ENCODE measurements around the gene ZXDC.

ZXDC gene

DNA sequence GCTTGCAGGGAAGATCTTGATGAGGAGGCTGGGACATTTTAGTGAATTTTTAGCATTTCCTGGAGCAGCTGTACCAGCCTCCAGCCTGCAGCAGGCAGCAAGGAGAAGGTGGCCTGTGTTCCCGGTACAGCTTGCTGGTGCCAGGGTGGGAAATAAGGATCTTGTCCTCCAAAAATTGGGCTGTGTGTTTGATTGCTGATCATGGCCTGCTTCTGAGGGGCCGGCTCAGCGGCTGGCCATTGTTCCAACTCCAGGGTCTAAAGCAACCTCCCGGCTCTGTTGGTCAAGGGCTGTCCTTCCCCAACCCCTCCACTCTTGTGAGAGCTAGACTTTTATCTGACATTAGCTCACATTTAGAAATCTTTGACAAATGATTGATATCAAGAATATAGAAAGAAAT is 75.9 kb downstream of the ZXDC start:
- DNase-seq = no peak
- H3K27me3 ChIP-seq (ENCODE audit: insufficient read depth, low read depth, severe bottlenecking) = no peaks in the 10 kb centered on the region
- TF ChIP-seq, protein P1, sequence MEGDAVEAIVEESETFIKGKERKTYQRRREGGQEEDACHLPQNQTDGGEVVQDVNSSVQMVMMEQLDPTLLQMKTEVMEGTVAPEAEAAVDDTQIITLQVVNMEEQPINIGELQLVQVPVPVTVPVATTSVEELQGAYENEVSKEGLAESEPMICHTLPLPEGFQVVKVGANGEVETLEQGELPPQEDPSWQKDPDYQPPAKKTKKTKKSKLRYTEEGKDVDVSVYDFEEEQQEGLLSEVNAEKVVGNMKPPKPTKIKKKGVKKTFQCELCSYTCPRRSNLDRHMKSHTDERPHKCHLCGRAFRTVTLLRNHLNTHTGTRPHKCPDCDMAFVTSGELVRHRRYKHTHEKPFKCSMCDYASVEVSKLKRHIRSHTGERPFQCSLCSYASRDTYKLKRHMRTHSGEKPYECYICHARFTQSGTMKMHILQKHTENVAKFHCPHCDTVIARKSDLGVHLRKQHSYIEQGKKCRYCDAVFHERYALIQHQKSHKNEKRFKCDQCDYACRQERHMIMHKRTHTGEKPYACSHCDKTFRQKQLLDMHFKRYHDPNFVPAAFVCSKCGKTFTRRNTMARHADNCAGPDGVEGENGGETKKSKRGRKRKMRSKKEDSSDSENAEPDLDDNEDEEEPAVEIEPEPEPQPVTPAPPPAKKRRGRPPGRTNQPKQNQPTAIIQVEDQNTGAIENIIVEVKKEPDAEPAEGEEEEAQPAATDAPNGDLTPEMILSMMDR (IDR thresholded peaks at IDR 0.05; ENCODE audit: low read depth, low read length) = no peak
- H3K4me3 ChIP-seq (ENCODE audit: low read depth, low read length) = no peak overlapping the region
- no peak overlapping the region for H3K27ac ChIP-seq
- no peaks in the 10 kb centered on the region for H3K9me3 ChIP-seq (ENCODE audit: severe bottlenecking)
- no peaks in the 10 kb centered on the region for H3K36me3 ChIP-seq

DNA sequence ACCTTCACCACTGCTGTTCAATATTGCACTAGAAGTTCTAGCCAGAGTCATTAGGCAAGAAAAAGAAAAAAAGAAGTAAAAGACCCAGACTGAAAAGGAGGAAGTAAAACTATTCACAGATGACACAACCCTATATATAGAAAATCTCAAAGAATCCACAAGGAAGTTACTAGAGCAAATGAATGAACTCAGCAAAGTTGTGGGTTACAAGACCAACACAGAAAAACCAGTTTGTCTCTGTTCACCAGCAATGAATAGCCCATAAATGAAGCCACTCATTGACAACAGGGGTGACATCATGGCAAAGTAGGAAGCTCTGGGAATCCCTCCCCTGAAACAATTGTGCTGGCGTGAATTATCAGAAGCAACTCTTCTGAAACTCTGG is 76.3 kb downstream of the ZXDC start:
- TF ChIP-seq, protein P1 (IDR thresholded peaks at IDR 0.05; ENCODE audit: low read depth, low read length) = no peak
- H3K9me3 ChIP-seq (ENCODE audit: severe bottlenecking) = no peaks in the 10 kb centered on the region
- H3K4me3 ChIP-seq (ENCODE audit: low read depth, low read length) = no peak overlapping the region
- no peak overlapping the region for H3K27ac ChIP-seq
- no peaks in the 10 kb centered on the region for H3K36me3 ChIP-seq
- no peaks in the 10 kb centered on the region for H3K27me3 ChIP-seq (ENCODE audit: insufficient read depth, low read depth, severe bottlenecking)
- no peak for DNase-seq

DNA sequence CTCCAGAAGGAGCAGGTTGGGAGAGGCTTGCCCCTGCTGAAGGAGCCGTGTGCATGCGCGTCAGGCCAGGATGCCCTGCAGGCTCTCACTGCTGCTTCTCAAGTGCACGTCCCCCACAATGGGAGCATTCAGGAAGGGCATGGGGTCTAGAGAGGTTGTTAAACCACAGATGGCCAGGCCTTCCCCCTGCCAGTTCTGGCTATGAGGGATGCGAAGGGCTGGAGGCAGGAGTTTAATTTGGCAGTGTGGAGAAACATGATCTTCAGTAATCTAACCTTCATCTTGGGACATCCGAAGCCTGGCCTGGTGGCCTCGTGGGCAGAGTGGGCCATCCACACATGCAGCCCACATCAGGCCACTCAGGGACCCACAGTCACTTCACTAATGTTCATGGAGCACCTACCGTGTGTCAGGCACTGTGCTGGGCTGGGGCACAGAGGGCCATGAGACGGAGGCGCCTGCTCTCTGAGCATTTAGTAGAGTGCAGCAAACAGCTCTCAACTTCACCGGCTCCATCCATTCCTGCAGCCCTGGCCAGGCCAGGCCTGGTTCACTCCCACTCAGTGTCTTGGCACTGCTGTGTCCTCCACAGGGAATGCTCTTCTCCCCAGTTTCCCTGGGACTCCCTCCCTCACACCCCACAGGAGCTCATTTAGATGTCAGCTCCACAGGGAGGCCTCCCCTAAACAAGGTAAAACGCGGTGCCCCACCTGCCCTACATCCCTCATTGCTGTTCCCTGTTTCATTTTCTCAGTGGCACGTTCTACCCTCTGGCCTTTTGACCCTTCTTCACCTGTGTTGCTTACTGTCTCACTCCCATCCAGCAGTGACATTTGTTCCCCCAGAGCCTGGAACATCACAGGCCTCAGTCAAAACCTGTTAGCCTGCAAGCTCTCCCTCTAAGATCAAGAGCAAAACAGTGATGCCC is 77.0 kb downstream of the ZXDC start:
- no peak for DNase-seq
- Histone ChIP-seq H3K27me3 (ENCODE audit: insufficient read depth, low read depth, severe bottlenecking) (no peaks in the 10 kb centered on the region), H3K9me3 (ENCODE audit: severe bottlenecking) (no peaks in the 10 kb centered on the region), H3K4me3 (ENCODE audit: low read depth, low read length) (no peak overlapping the region), H3K27ac (no peak overlapping the region), H3K36me3 (no peaks in the 10 kb centered on the region)
- TF ChIP-seq, protein P1 (IDR thresholded peaks at IDR 0.05; ENCODE audit: low read depth, low read length) = no peak

DNA sequence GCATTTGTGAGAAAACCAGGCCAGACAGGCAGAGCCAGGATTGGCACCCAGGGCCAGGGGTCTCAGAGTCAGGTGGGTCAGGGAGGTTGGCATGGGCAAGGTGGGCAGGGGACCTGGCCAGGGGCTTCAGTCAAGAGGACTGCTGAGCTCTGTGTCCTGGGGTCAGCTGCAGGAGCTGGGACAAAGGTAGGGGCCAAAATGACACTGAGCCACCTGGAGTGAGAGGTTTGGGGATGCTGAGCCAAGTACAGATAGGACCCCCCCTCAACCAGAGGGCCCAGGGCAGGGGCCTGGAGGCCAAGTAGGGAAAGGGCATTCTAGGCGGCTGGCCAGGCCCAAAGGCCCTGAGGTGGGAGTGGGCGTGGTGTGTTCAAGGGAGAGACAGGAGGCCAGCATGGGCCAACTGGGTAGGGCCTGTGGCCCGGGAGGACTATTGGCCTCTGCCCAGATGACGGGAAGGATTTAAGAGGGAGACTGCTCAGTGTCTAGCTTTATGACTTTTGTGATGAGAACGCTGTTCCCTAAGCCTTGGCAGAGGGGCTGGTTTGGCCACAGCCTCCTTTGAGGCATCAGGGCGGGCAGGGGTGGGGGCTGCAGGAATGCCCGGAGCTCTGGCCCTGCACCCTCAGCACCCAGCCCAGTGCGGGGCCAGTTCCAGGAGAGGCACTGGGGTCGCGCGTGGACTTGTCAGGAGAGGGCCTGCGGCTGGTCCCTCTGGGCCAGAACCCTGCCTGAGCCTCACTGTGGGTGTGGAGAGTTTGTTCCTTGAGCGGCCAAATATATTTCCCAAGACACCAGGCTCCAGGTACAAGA is 77.9 kb downstream of the ZXDC start:
- H3K4me3 ChIP-seq (ENCODE audit: low read depth, low read length) = no peak overlapping the region
- TF ChIP-seq, protein P1 (IDR thresholded peaks at IDR 0.05; ENCODE audit: low read depth, low read length) = no peak
- H3K9me3 ChIP-seq (ENCODE audit: severe bottlenecking) = no peaks in the 10 kb centered on the region
- no peak overlapping the region for H3K27ac ChIP-seq
- no peaks in the 10 kb centered on the region for H3K27me3 ChIP-seq (ENCODE audit: insufficient read depth, low read depth, severe bottlenecking)
- no peaks in the 10 kb centered on the region for H3K36me3 ChIP-seq
- no peak for DNase-seq

DNA sequence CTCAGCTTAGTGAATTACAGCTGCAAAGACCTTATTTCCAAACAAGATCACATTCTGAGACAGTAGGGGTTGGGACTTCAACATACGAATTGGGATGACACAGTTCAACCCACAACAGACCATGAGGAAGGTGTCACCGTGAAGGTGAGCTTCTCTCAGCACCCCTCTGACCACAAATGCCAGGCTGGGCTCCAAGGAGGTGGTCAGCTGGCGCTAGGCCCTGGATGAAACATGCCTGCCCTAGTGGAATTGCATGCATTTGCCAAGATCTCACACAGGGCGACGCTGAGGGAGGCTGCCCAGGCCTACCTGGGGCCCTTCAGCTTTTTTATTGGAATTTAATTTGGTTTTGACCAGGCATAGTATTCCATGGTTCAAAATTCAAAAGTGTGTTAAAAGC is 79.2 kb downstream of the ZXDC start:
- no peak overlapping the region for H3K27ac ChIP-seq
- H3K4me3 ChIP-seq (ENCODE audit: low read depth, low read length) = no peak overlapping the region
- no peak for DNase-seq
- H3K27me3 ChIP-seq (ENCODE audit: insufficient read depth, low read depth, severe bottlenecking) = no peaks in the 10 kb centered on the region
- H3K36me3 ChIP-seq = no peaks in the 10 kb centered on the region
- TF ChIP-seq, protein P1 (IDR thresholded peaks at IDR 0.05; ENCODE audit: low read depth, low read length) = no peak
- H3K9me3 ChIP-seq (ENCODE audit: severe bottlenecking) = no peaks in the 10 kb centered on the region
